Measurements from ENCODE around the gene EFL1.
"Not testable (repeated sequence)": the region's sequence is repeated elsewhere in the genome, so short reads cannot be mapped to it uniquely, and the experiment has no call there.

EFL1 gene

DNA sequence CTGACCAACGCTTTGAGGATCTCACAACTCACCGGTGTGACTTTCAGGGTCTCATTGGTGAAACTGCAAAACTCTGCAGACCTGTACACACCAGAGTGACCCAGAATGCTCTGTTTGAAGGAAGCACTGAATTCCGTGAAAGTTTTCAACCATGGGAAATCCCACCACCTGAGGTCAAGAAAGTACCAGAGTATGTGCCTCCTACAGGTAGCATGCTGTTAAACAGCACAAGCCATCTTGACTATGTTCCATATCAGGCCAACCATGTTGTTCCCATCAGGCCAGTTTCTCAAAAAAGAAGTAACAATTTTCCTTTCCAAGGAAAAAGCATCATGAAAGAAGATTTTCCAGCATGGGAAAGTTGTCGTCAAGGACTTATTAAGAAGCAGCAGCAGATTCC lies 19.9 kb upstream of the EFL1 start:
- WGBS: 72% methylated on average over 4 of the region's 4 CpGs
- not testable (repeated sequence) for H3K4me3 ChIP-seq (ENCODE audit: insufficient read depth in 1 of 2, low read depth in 1 of 2, low read length in 2 of 2); H3K79me1 ChIP-seq (replicated peaks; ENCODE audit: low read length, poor library complexity, severe bottlenecking); H3K4ac ChIP-seq (ENCODE audit: low read depth in 1 of 2, low read length in 2 of 2); H2BK15ac ChIP-seq (ENCODE audit: low read depth, poor library complexity, severe bottlenecking); H2BK5ac ChIP-seq (ENCODE audit: low read depth, low read length, poor library complexity, severe bottlenecking); H3K9me3 ChIP-seq (ENCODE audit: control insufficient read depth, low read length); H3K27ac ChIP-seq (ENCODE audit: low read length, poor library complexity, severe bottlenecking); H3K18ac ChIP-seq (ENCODE audit: low read depth in 1 of 2, low read length in 2 of 2); H3K4me2 ChIP-seq (ENCODE audit: low read length, poor library complexity, severe bottlenecking); H3K23ac ChIP-seq (ENCODE audit: low read length in 2 of 2); H3K27me3 ChIP-seq (ENCODE audit: control insufficient read depth in 1 of 2, insufficient read depth in 1 of 2, low read length in 2 of 2); DNase-seq; H3K36me3 ChIP-seq (ENCODE audit: control insufficient read depth in 1 of 2, insufficient read depth in 2 of 2, low read depth in 1 of 2, low read length in 2 of 2); H3K9ac ChIP-seq (ENCODE audit: low read length); H3K14ac ChIP-seq (ENCODE audit: low read length in 2 of 2); H2BK12ac ChIP-seq (ENCODE audit: low read length in 2 of 2); H2AK5ac ChIP-seq (ENCODE audit: low read length, severe bottlenecking); H2BK120ac ChIP-seq (ENCODE audit: low read depth, low read length); H4K91ac ChIP-seq (ENCODE audit: low read length); H2AFZ ChIP-seq (ENCODE audit: low read depth, low read length); H3K4me1 ChIP-seq (ENCODE audit: control insufficient read depth, insufficient read depth, low read depth, low read length); H4K8ac ChIP-seq (ENCODE audit: low read length)

DNA sequence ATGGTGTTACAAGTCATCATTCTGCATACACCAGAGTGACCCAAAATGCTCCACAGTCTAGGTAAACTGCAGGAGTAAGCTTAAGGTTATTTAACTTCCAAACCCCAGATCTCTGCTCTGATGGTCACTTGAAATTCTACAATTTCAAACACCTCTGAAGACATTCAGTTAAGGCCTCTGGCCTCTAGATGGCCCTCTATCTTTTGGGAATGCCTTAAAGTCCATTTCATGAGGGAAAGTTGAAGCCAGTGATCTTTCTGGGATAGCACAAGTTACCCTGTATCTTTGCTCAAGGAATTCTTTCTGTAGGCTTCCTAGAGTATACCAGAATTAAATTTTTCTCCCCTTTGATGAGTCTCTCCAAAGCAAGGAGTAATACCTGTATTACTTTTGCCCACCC lies 18.7 kb upstream of the EFL1 start:
- H2BK12ac ChIP-seq (ENCODE audit: low read length in 2 of 2); H3K4me2 ChIP-seq (ENCODE audit: low read length, poor library complexity, severe bottlenecking); H2BK5ac ChIP-seq (ENCODE audit: low read depth, low read length, poor library complexity, severe bottlenecking); H3K4me3 ChIP-seq (ENCODE audit: insufficient read depth in 1 of 2, low read depth in 1 of 2, low read length in 2 of 2); H3K9ac ChIP-seq (ENCODE audit: low read length); H3K9me3 ChIP-seq (ENCODE audit: control insufficient read depth, low read length); H3K23ac ChIP-seq (ENCODE audit: low read length in 2 of 2); H3K27me3 ChIP-seq (ENCODE audit: control insufficient read depth in 1 of 2, insufficient read depth in 1 of 2, low read length in 2 of 2); H4K91ac ChIP-seq (ENCODE audit: low read length); H2BK15ac ChIP-seq (ENCODE audit: low read depth, poor library complexity, severe bottlenecking); H2AFZ ChIP-seq (ENCODE audit: low read depth, low read length); H2AK5ac ChIP-seq (ENCODE audit: low read length, severe bottlenecking); H3K36me3 ChIP-seq (ENCODE audit: control insufficient read depth in 1 of 2, insufficient read depth in 2 of 2, low read depth in 1 of 2, low read length in 2 of 2); H3K79me1 ChIP-seq (replicated peaks; ENCODE audit: low read length, poor library complexity, severe bottlenecking); H4K8ac ChIP-seq (ENCODE audit: low read length); H3K14ac ChIP-seq (ENCODE audit: low read length in 2 of 2); H3K27ac ChIP-seq (ENCODE audit: low read length, poor library complexity, severe bottlenecking); H3K4ac ChIP-seq (ENCODE audit: low read depth in 1 of 2, low read length in 2 of 2); H3K4me1 ChIP-seq (ENCODE audit: control insufficient read depth, insufficient read depth, low read depth, low read length); DNase-seq; H2BK120ac ChIP-seq (ENCODE audit: low read depth, low read length); H3K18ac ChIP-seq (ENCODE audit: low read depth in 1 of 2, low read length in 2 of 2): not testable (repeated sequence)

DNA sequence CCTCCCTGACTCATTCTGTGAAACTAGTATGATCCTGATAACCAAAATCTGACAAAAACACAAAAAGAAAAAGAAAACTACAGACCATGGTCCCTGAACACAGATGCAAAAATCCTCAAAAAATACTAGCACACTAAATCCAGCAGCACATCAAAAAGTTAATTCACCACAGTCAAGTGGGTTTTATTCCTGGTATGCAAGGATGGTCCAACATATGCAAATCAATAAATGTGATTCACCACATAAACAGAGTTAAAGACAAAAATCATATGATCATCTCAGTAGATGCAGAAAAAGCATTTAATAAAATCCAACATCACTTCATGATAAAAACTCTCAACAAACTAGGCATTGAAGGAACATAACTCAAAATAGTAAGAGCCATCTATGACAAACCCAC lies 12.9 kb upstream of the EFL1 start:
- H3K4ac ChIP-seq (ENCODE audit: low read depth in 1 of 2, low read length in 2 of 2): no peak overlapping the region
- no peak overlapping the region for H3K4me3 ChIP-seq (ENCODE audit: insufficient read depth in 1 of 2, low read depth in 1 of 2, low read length in 2 of 2)
- peaks cover 14% of the 10 kb centered on the region for H3K9me3 ChIP-seq (ENCODE audit: control insufficient read depth, low read length)

DNA sequence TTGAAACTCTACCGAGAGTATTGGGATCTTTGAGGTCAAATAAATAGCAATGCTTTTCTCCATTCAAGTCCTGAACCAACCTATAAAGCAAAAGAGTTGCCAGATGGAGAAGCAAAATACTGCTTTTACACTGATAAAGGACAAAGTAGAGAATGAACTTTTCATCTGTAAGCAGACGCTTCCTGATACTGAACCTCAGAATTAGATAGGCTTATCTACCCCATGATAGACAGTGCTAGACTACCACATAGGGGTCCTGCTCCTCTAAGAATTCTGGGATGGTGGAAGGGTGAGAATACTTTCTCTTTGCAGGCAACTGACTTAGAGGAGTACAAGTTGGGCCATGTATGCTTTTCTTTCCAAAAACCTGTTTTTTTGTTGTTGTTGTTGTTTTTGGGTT lies 9.6 kb upstream of the EFL1 start:
- no peak overlapping the region for H3K27ac ChIP-seq (ENCODE audit: low read length, poor library complexity, severe bottlenecking)
- peaks cover 14% of the 10 kb centered on the region for H3K9me3 ChIP-seq (ENCODE audit: control insufficient read depth, low read length)
- H2AK5ac ChIP-seq (ENCODE audit: low read length, severe bottlenecking): no peak overlapping the region
- 100% methylated on average over 1 of the region's 2 CpGs for WGBS
- H3K27me3 ChIP-seq (ENCODE audit: control insufficient read depth in 1 of 2, insufficient read depth in 1 of 2, low read length in 2 of 2): no peaks in the 10 kb centered on the region
- no peaks in the 10 kb centered on the region for H3K79me1 ChIP-seq (replicated peaks; ENCODE audit: low read length, poor library complexity, severe bottlenecking)
- H3K14ac ChIP-seq (ENCODE audit: low read length in 2 of 2): no peak overlapping the region
- H3K4me2 ChIP-seq (ENCODE audit: low read length, poor library complexity, severe bottlenecking): no peak overlapping the region
- H2AFZ ChIP-seq (ENCODE audit: low read depth, low read length): no peak overlapping the region
- no peak overlapping the region for H2BK15ac ChIP-seq (ENCODE audit: low read depth, poor library complexity, severe bottlenecking)
- no peak overlapping the region for H3K23ac ChIP-seq (ENCODE audit: low read length in 2 of 2)
- H2BK5ac ChIP-seq (ENCODE audit: low read depth, low read length, poor library complexity, severe bottlenecking): no peak overlapping the region
- no peak overlapping the region for H2BK12ac ChIP-seq (ENCODE audit: low read length in 2 of 2)
- H3K4me3 ChIP-seq (ENCODE audit: insufficient read depth in 1 of 2, low read depth in 1 of 2, low read length in 2 of 2): no peak overlapping the region
- no peak overlapping the region for H3K9ac ChIP-seq (ENCODE audit: low read length)
- DNase-seq: no peak
- no peak overlapping the region for H4K8ac ChIP-seq (ENCODE audit: low read length)
- H4K91ac ChIP-seq (ENCODE audit: low read length): no peak overlapping the region
- no peak overlapping the region for H3K4ac ChIP-seq (ENCODE audit: low read depth in 1 of 2, low read length in 2 of 2)
- H2BK120ac ChIP-seq (ENCODE audit: low read depth, low read length): no peak overlapping the region
- H3K36me3 ChIP-seq (ENCODE audit: control insufficient read depth in 1 of 2, insufficient read depth in 2 of 2, low read depth in 1 of 2, low read length in 2 of 2): no peaks in the 10 kb centered on the region
- H3K18ac ChIP-seq (ENCODE audit: low read depth in 1 of 2, low read length in 2 of 2): no peak overlapping the region
- no peaks in the 10 kb centered on the region for H3K4me1 ChIP-seq (ENCODE audit: control insufficient read depth, insufficient read depth, low read depth, low read length)

More for the DNA sequence above, 12.9 kb upstream of the EFL1 start:
- Histone ChIP-seq H3K9ac (ENCODE audit: low read length) (no peak overlapping the region), H2BK15ac (ENCODE audit: low read depth, poor library complexity, severe bottlenecking) (no peak overlapping the region), H3K4me2 (ENCODE audit: low read length, poor library complexity, severe bottlenecking) (no peak overlapping the region), H2BK5ac (ENCODE audit: low read depth, low read length, poor library complexity, severe bottlenecking) (no peak overlapping the region), H2BK12ac (ENCODE audit: low read length in 2 of 2) (no peak overlapping the region), H3K27me3 (ENCODE audit: control insufficient read depth in 1 of 2, insufficient read depth in 1 of 2, low read length in 2 of 2) (peaks cover 0 to 6% of the 10 kb centered on the region in 2 experiments), H2AK5ac (ENCODE audit: low read length, severe bottlenecking) (no peak overlapping the region), H3K23ac (ENCODE audit: low read length in 2 of 2) (no peak overlapping the region), H3K14ac (ENCODE audit: low read length in 2 of 2) (no peak overlapping the region), H3K18ac (ENCODE audit: low read depth in 1 of 2, low read length in 2 of 2) (no peak overlapping the region), H4K91ac (ENCODE audit: low read length) (no peak overlapping the region), H3K27ac (ENCODE audit: low read length, poor library complexity, severe bottlenecking) (no peak overlapping the region), H2AFZ (ENCODE audit: low read depth, low read length) (no peak overlapping the region), H4K8ac (ENCODE audit: low read length) (no peak overlapping the region), H2BK120ac (ENCODE audit: low read depth, low read length) (no peak overlapping the region), H3K4me1 (ENCODE audit: control insufficient read depth, insufficient read depth, low read depth, low read length) (no peaks in the 10 kb centered on the region), H3K36me3 (ENCODE audit: control insufficient read depth in 1 of 2, insufficient read depth in 2 of 2, low read depth in 1 of 2, low read length in 2 of 2) (no peaks in the 10 kb centered on the region), H3K79me1 (replicated peaks; ENCODE audit: low read length, poor library complexity, severe bottlenecking) (no peaks in the 10 kb centered on the region)
- DNase-seq: no peak
